Inflammatory macrophage treated with lipopolysaccharide for 4 hours (primary cell): ENCODE results near the gene PCDH9.

Source experiments
- DNase-seq: peaks from one replicate; pipeline ENCODE4 v3.0.0-alpha.2; 2020

PCDH9 gene

GRCh38 chr13:67080351-67080750 is 149.8 kb downstream of the PCDH9 start:
- no peak for DNase-seq

- no peak for DNase-seq
Measured at GRCh38 chr13:67078062-67078461, 152.1 kb downstream of the PCDH9 start.

GRCh38 chr13:67077132-67077531 is 153.0 kb downstream of the PCDH9 start:
- DNase-seq, result no peak

- no peak for DNase-seq
Measured at GRCh38 chr13:67076378-67076777, 153.8 kb downstream of the PCDH9 start.

GRCh38 chr13:67075239-67075638 is 154.9 kb downstream of the PCDH9 start:
- no peak for DNase-seq

- DNase-seq, result no peak
Measured at GRCh38 chr13:67071918-67072598, 158.1 kb downstream of the PCDH9 start.

GRCh38 chr13:67070306-67070705 is 159.8 kb downstream of the PCDH9 start:
- DNase-seq, result no peak

GRCh38 chr13:67069117-67069767 is 160.9 kb downstream of the PCDH9 start:
- no peak for DNase-seq

- DNase-seq, result no peak
Measured at GRCh38 chr13:67064920-67065319, 165.2 kb downstream of the PCDH9 start.

GRCh38 chr13:67063036-67063435 is 167.1 kb downstream of the PCDH9 start:
- no peak for DNase-seq

GRCh38 chr13:67062160-67062559 is 168.0 kb downstream of the PCDH9 start:
- DNase-seq, result no peak

- no peak for DNase-seq
Measured at GRCh38 chr13:67061750-67062149, 168.4 kb downstream of the PCDH9 start.

GRCh38 chr13:67052550-67053490 is 177.3 kb downstream of the PCDH9 start:
- DNase-seq, result no peak

- DNase-seq, result no peak
Measured at GRCh38 chr13:67049744-67050143, 180.4 kb downstream of the PCDH9 start.

GRCh38 chr13:67048821-67049150 is 181.3 kb downstream of the PCDH9 start:
- DNase-seq, result no peak

GRCh38 chr13:67048084-67048820 is 181.9 kb downstream of the PCDH9 start:
- DNase-seq, result no peak

- no peak for DNase-seq
Measured at GRCh38 chr13:67045357-67045756, 184.8 kb downstream of the PCDH9 start.

- DNase-seq, result no peak
Measured at GRCh38 chr13:67043901-67044300, 186.2 kb downstream of the PCDH9 start.

GRCh38 chr13:67042556-67042955 is 187.6 kb downstream of the PCDH9 start:
- no peak for DNase-seq

- DNase-seq, result no peak
Measured at GRCh38 chr13:67036699-67037457, 193.3 kb downstream of the PCDH9 start.

- DNase-seq, result no peak
Measured at GRCh38 chr13:67033170-67033569, 197.0 kb downstream of the PCDH9 start.
